GM21528 (cell line): ENCODE measurements around the gene BTC.
"Not testable (repeated sequence)": the region's sequence is repeated elsewhere in the genome, so short reads cannot be mapped to it uniquely, and the experiment has no call there.

Experiments
- ATAC-seq: cut with Tn5 transposase; IDR thresholded peaks from one replicate; pipeline ENCODE4 v1.9.1; 2021; ENCODE audit warnings: mild to moderate bottlenecking, moderate library complexity; ENCODE audit not compliant: unreplicated experiment, low FRiP score

The BTC gene

DNA sequence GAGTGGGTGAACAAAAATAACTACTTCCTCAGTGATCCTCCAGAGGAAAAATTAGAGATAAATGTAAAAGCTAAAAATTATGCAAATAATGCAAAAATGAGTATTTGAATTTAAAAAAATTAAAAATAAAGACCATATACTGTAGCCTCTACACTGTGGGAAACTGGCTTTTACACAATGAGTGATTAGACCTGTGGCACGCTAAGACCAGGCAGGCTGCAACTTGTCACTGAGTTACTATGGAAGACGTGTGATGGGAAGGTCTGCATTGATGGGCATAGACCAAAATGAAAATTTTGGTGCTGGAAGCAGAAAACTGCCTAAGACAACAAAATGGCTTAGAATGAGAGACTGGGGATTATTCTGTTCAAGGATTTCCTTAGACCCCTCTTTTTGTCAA, 30.2 kb downstream of the BTC start:
- ATAC-seq = no peak

DNA sequence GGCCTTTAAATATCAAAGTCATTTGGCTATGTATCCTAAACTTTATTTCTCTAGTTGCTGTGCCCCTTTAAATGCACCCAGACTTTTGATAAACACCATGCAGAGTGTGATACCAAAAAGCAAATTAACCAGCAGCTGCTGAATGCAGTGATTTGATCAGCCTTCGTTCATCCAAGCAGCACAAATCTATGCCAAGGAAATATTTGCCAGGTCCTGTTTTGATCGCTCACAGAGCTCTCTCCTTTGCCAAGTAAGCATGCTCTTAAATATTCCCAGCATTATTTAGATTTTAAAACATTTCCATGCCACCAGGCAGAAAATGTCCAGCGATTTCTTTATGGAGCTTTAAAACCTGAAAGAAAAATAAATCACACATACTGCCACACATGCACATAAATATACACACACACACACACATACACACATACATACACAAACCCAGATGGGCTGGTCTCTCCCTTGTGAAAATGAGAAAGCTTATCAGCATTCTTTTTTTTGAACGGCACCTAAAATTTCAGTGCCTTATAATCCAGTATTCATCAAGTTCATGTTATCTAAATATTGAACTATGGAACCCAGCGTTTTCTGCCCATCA, 35.7 kb downstream of the BTC start:
- no peak for ATAC-seq

DNA sequence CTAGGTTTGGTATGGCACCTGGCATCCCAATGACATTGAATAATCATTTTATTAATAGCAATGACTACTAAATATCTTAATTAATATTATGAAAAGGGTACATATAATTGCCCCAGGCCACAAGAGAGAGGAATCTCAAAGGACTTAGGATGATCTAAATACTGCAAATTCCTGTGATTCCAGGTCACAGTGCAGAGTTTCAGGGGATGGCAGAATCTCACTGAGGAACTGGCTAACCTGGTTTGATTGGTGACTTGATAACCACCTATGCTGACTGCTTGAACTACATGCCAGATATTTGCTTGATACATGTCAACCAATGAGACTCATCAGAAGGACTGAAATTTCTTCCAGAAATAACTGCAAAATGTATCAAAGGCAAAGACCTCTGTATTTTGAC, 37.2 kb downstream of the BTC start:
- ATAC-seq = no peak

DNA sequence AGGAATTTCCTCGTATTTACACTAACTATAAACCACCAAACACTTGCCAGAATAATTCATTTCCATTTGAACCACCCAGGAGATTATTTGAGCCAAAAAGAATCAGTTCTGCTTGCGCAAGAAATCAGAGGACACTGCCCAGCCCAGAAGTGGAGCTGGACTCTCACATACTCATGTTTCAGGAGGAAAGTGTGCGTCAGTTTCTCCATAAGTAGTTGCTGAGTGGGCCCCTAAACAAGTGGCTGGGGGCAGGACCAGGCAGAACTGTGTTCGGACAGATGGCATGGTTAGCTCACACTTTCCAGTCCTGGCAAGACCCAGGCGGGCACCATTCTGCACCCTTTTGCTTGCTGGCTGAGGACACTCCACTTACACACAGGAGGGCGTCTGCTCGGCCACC, 38.8 kb downstream of the BTC start:
- ATAC-seq = no peak

GRCh38 chr4:74754218-74754617, 40.1 kb downstream of the BTC start:
- no peak for ATAC-seq

- ATAC-seq = no peak
Observed at GRCh38 chr4:74752798-74753197, 41.5 kb downstream of the BTC start.

GRCh38 chr4:74751856-74752255, 42.5 kb downstream of the BTC start:
- ATAC-seq = no peak

- no peak for ATAC-seq
Observed at GRCh38 chr4:74751247-74751646, 43.1 kb downstream of the BTC start.

- ATAC-seq = no peak
Observed at GRCh38 chr4:74742185-74742584, 52.1 kb downstream of the BTC start.

GRCh38 chr4:74738464-74739143, 55.7 kb downstream of the BTC start:
- no peak for ATAC-seq

DNA sequence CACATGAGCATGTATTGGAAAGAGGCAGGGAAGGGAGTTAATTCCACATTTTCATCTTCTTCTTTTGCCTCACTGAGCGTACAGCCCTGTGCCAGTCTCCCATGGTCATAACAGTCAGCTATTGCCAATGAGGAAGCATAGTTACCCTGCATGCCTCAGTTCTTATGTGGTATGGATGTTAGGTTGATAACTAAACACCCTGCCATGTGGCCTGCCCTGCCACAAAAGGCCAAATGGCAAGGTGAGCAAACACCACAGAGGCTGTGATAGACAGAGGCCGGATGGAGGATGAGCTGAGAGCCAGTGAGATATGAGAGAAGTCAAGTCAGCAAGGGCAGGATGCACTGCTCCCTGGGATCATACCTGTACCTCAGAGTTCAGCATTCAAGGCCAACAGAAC, 59.3 kb downstream of the BTC start:
- no peak for ATAC-seq

DNA sequence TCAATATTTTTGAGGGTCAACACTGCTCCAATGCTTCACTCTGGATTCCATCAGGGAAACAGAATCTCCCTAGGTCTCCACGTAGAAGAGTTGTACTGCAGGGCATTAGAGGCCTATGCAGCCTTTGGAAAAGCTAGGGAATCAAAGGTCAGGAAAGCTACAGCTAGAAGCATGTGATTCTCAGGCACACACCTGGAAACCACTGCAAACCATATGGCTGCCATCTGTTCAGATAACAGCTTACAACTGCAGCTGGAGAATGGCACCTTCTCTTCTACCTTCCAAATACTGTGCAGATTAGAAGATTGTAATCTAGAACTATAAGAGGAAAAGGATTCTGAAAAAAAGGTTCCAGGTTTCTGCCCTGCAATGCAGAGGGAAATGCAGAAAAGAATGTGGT, 60.6 kb downstream of the BTC start:
- no peak for ATAC-seq

- ATAC-seq = no peak
Observed at GRCh38 chr4:74724979-74725378, 69.3 kb downstream of the BTC start.

- no peak for ATAC-seq
Observed at GRCh38 chr4:74716436-74716765, 77.9 kb downstream of the BTC start.

DNA sequence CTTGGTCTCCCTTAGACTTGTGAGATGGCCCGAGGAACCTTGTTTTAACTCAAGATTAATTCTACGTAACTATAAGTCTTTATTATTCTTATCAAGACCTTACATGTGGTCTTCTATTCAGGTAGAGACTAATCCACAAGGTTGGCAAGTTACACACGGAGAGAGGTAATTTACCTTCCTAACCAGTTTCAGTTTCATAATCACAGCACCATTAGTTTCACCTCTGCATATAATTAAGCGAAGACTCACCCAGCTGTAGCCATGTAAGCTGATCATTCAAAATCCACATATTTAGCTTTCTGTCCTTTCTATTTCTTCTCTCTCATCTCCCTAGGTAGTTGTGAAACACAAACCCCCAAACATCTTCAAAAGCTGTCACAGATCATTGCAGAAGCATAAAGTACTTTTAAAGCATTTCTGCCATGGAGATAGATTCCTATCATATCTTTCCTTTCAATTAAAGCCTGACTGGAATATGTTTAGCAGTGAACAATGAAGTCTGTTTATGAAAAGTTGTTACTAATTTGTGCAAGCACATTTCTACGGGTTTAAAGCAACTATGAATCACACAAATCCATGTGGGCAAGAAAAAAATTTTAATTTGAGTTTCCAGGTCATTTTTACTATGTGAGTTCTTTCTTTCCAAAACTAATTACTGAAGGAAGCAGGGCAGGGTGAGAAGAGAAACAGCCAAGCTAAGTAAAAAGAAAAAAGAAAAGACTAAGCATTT, 78.5 kb downstream of the BTC start:
- ATAC-seq = no peak

GRCh38 chr4:74714611-74715130, 79.7 kb downstream of the BTC start:
- no peak for ATAC-seq

GRCh38 chr4:74708135-74708534, 86.2 kb downstream of the BTC start:
- not testable (repeated sequence) for ATAC-seq
